IPS-18a (cell line): ENCODE results near the gene TAF1L.

Source experiments
- H3K27ac ChIP-seq: one replicate; pipeline ENCODE4 v1.5.1; 2013; ENCODE audit warnings: low read length
- H3K27me3 ChIP-seq: one replicate; pipeline ENCODE4 v1.6.1; 2013; ENCODE audit warnings: mild to moderate bottlenecking, low read length; ENCODE audit not compliant: control insufficient read depth, insufficient read depth
- H3K36me3 ChIP-seq: one replicate; pipeline ENCODE4 v1.6.1; 2013; ENCODE audit warnings: low read depth, low read length; ENCODE audit not compliant: control insufficient read depth
- H3K4me1 ChIP-seq: one replicate; pipeline ENCODE4 v1.6.1; 2013; ENCODE audit warnings: low read depth, low read length; ENCODE audit not compliant: control insufficient read depth
- H3K4me3 ChIP-seq: one replicate; pipeline ENCODE4 v1.5.1; 2013; ENCODE audit warnings: low read length
- H3K9ac ChIP-seq: one replicate; pipeline ENCODE4 v1.6.1; 2013; ENCODE audit warnings: mild to moderate bottlenecking, low read length, moderate library complexity
- H3K9me3 ChIP-seq: one replicate; pipeline ENCODE4 v1.6.1; 2013; ENCODE audit warnings: low read depth, low read length; ENCODE audit not compliant: control insufficient read depth

TAF1L gene

DNA sequence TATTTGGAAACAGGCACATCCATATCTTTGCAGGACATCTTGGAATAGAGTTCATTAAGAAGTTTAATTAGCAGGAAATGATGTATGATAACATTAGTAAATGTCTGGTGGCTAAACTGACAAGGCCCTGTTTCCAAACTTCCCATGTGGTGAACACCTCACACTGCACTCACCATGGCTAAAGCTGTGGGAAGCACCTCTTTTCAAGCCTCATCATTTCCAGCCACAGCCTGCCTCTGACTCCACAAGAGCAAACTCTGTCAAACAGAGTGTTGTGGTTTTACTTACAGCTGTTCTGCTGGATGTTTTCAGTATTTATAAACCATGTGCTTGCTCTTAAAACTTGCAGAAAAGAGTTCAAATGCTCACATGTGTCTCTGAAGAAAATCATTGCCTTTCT lies 47.6 kb downstream of the TAF1L start:
- H3K4me1 ChIP-seq: no peaks in the 10 kb centered on the region

DNA sequence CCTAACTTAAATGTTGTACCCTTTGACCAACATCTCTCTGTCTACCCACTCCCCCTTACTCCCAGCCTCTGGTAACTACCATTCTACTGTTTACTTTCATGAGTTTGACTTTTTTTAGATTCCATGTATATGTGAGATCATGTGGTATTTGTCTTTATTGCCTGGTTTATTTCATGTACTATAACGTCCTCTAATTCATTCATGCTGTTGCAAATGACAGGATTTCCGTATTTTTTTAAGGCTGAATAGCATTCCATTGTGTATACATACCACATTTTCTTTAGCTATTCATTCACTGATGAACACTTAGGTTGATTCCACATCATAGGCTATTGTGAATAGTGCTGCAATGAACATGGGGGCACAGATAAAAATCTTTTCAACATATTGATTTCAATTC lies 50.7 kb downstream of the TAF1L start:
- no peaks in the 10 kb centered on the region for H3K36me3 ChIP-seq
- H3K27me3 ChIP-seq: no peaks in the 10 kb centered on the region
- H3K9me3 ChIP-seq: no peaks in the 10 kb centered on the region
- no peak overlapping the region for H3K27ac ChIP-seq
- no peak overlapping the region for H3K9ac ChIP-seq
- H3K4me3 ChIP-seq: no peak overlapping the region
- H3K4me1 ChIP-seq: peaks cover 5% of the 10 kb centered on the region

More for the DNA sequence above, 47.6 kb downstream of the TAF1L start:
- Histone ChIP-seq H3K36me3 (no peaks in the 10 kb centered on the region), H3K27me3 (no peaks in the 10 kb centered on the region), H3K9ac (no peak overlapping the region), H3K4me3 (no peak overlapping the region), H3K27ac (no peak overlapping the region), H3K9me3 (no peaks in the 10 kb centered on the region)

GRCh38 chr9:32581512-32582143 lies 53.8 kb downstream of the TAF1L start:
- Histone ChIP-seq H3K9ac (no peak overlapping the region), H3K9me3 (no peaks in the 10 kb centered on the region), H3K4me3 (no peak overlapping the region), H3K36me3 (no peaks in the 10 kb centered on the region), H3K4me1 (peaks cover 5% of the 10 kb centered on the region), H3K27ac (no peak overlapping the region), H3K27me3 (no peaks in the 10 kb centered on the region)

- Histone ChIP-seq H3K4me3 (no peak overlapping the region), H3K4me1 (peaks cover 5% of the 10 kb centered on the region), H3K27me3 (no peaks in the 10 kb centered on the region), H3K27ac (no peak overlapping the region), H3K9me3 (no peaks in the 10 kb centered on the region), H3K9ac (no peak overlapping the region), H3K36me3 (no peaks in the 10 kb centered on the region)
Observed at GRCh38 chr9:32580631-32581300, 54.7 kb downstream of the TAF1L start.

DNA sequence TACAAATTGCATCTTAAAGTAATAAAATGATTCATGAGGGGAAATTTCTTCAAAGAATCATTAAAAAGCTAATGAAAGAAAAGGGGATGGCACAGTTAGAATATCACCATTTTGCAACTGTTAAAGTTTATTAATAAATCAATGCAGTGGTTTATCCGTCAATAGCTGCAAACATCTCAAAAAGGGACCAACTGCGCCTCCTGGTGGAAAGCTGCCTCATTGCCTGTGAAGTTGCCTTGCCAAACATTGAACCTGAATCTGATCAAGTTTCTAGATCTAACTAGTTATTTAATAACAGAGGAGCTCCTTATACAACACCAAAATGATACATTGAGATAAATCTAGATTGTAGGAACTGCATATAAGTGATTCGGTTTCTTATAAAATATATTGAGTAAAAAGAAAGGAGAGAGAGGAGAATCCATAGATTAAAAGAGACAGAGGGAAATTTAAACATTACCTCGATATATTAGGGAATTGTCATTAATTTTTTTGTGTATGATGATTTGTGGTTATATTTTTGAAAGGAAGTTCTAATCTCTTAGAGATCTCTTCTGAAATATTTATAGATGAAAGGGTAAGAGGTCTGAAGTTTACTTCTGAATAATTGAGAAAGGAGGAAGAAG lies 55.6 kb downstream of the TAF1L start:
- Histone ChIP-seq H3K27me3 (no peaks in the 10 kb centered on the region), H3K36me3 (no peaks in the 10 kb centered on the region), H3K27ac (no peak overlapping the region), H3K4me3 (no peak overlapping the region), H3K9ac (no peak overlapping the region), H3K9me3 (no peaks in the 10 kb centered on the region), H3K4me1 (peaks cover 5% of the 10 kb centered on the region)
